Lower leg skin (tissue), 4 donors: ENCODE data around the gene GALR2. TPM values are rescaled to one million over a fixed set of nuclear protein-coding genes. Genes with fewer than 3 reads are reported as not detected.

Experiments used
- DNase-seq, 2 donors: peaks; one replicate each; pipeline ENCODE4 v3.0.0-alpha.2; 2019; ENCODE audit warnings: low spot score in 2 of 2
- H3K4me3 ChIP-seq: fragments of 200-600 bp; sonication (generic); 2 replicates; pipeline ENCODE4 v1.5.1; 2017; ENCODE audit warnings: mild to moderate bottlenecking, low read depth; ENCODE audit not compliant: poor library complexity, severe bottlenecking
- CTCF ChIP-seq, 3 donors: fragments of 450-650 bp; IDR thresholded peaks; one replicate each; pipeline ENCODE4 v1.5.1; 2016; ENCODE audit warnings: antibody characterized with exemption in 3 of 3, mild to moderate bottlenecking in 3 of 3, moderate library complexity in 2 of 3
- POLR2A ChIP-seq, 2 donors: fragments of 450-650 bp; IDR thresholded peaks; one replicate each; pipeline ENCODE4 v1.6.1; 2016 to 2017; ENCODE audit warnings: antibody characterized with exemption in 2 of 2, mild to moderate bottlenecking in 1 of 2, moderate library complexity in 1 of 2
- WGBS, 2 donors: methylation state at CpG; one replicate each; pipeline ENCODE4 v1.1.5; 2018; 5-methylcytosine and 5-hydroxymethylcytosine counted together
- intact Hi-C: fragments of 100-400 bp; cut with DNase I; formaldehyde crosslinking; loops from one replicate; pipeline ENCODE4 v1.15.0; 2023; ENCODE audit warnings: low total_unique reads
- total RNA-seq, 4 donors: library from RNA; depleted of rRNA; stranded (reverse); fragments of >200 nt; gene quantifications; one replicate each; pipeline ENCODE4 v1.1.0, GENCODE V29; 2016

Gene GALR2
- total RNA-seq, 4 donors from 2014 or later, result 0.17 to 0.97 TPM; not detected in 2

GRCh38 chr17:76121932-76122430, 47.4 kb downstream of the GALR2 start:
- intact Hi-C loops, result loop anchor here (5.0 kb wide), 1 partner anchor 160 kb away; no protein-coding TSS in a partner anchor
- DNase-seq, result no peak
- no peak overlapping the region for H3K4me3 ChIP-seq
- no peak for TF ChIP-seq POLR2A (IDR thresholded peaks at IDR 0.05)
- WGBS, 2 donors, result 25 to 33% methylated on average over 28 to 38 of the region's 42 CpGs

- no peak for DNase-seq
- TF ChIP-seq CTCF (IDR thresholded peaks at IDR 0.05), result no peak
- no peak for TF ChIP-seq POLR2A (IDR thresholded peaks at IDR 0.05)
- no peak overlapping the region for H3K4me3 ChIP-seq
- 88 to 91% methylated on average over 24 of the region's 24 CpGs for WGBS, 2 donors
- intact Hi-C loops, result loop anchor here (5.0 kb wide), 1 partner anchor 160 kb away; no protein-coding TSS in a partner anchor
These were observed 48.0 kb downstream of the GALR2 start for GRCh38 chr17:76122431-76123190.

- no peak for DNase-seq
- intact Hi-C loops, result loop anchor here (5.0 kb wide), 1 partner anchor 159 kb away; no protein-coding TSS in a partner anchor
- WGBS, 2 donors, result 71 to 77% methylated on average over 5 of the region's 5 CpGs
- no peak overlapping the region for H3K4me3 ChIP-seq
- TF ChIP-seq POLR2A (IDR thresholded peaks at IDR 0.05) (no peak), CTCF (IDR thresholded peaks at IDR 0.05) (no peak)
These were observed 48.6 kb downstream of the GALR2 start for GRCh38 chr17:76123191-76123499.

GRCh38 chr17:76123749-76124581, 49.4 kb downstream of the GALR2 start:
- 57 to 74% methylated on average over 6 to 9 of the region's 9 CpGs for WGBS, 2 donors
- no peak for DNase-seq
- intact Hi-C loops, result loop anchor here (5.0 kb wide), 1 partner anchor 158 kb away; no protein-coding TSS in a partner anchor

GRCh38 chr17:76124582-76125390, 50.2 kb downstream of the GALR2 start:
- intact Hi-C loops, result loop anchor here (5.0 kb wide), 1 partner anchor 158 kb away; no protein-coding TSS in a partner anchor
- H3K4me3 ChIP-seq, result no peak overlapping the region
- TF ChIP-seq POLR2A (IDR thresholded peaks at IDR 0.05) (no peak), CTCF (IDR thresholded peaks at IDR 0.05) (no peak)
- WGBS, 2 donors, result 83 to 86% methylated on average over 22 of the region's 22 CpGs
- no peak for DNase-seq

More at GRCh38 chr17:76123749-76124581, 49.4 kb downstream of the GALR2 start:
- no peak for TF ChIP-seq CTCF (IDR thresholded peaks at IDR 0.05)
- no peak for TF ChIP-seq POLR2A (IDR thresholded peaks at IDR 0.05)
- H3K4me3 ChIP-seq, result no peak overlapping the region
